GM12892 (cell line): Measurements from ENCODE around the gene FAM168B.

Experiments used
- POLR2A ChIP-seq: IDR thresholded peaks from 2 replicates; pipeline ENCODE4 v1.6.1; 2011; ENCODE audit warnings: low read depth, low read length, control low read depth
- TAF1 ChIP-seq: IDR thresholded peaks from 2 replicates; pipeline ENCODE4 v1.6.1; 2011; ENCODE audit warnings: low read depth, mild to moderate bottlenecking, control low read depth, low read length, borderline replicate concordance

- TF ChIP-seq POLR2A: no peak
- no peak for TF ChIP-seq TAF1
These were observed 12.1 kb downstream of the FAM168B start for GRCh38 chr2:131081190-131081589.
